ENCODE results near the gene PARD3. TPM values are rescaled to one million over a fixed set of nuclear protein-coding genes. Genes with fewer than 3 reads are reported as not detected.
"Not testable (repeated sequence)": the region's sequence is repeated elsewhere in the genome, so short reads cannot be mapped to it uniquely, and the experiment has no call there.

Gene PARD3
- total and polyA plus RNA-seq, 7 donors: 20.2 to 84.4 (median 53.4) TPM

DNA sequence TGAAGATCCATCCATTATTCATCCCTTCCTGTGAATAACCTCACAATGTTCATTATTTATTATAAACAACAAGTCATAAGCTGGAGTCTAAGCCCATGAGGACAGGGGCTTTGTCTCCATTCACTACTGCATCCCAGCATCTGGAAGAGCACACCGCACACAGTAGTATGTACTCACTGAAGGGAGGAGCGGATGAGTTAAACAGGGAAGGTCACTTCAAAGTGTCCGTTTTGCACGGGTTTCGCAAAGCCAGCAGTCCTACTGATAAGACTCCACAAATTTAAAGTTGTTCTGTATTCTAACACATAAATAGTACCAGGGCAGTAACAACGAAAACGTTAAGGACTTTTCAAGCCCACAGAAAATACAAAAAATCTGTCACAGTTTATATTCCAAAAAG, 167.9 kb downstream of the PARD3 start:
- intact Hi-C loops (cut with DNase I): no loop called here
- Histone ChIP-seq H3K27me3 (ENCODE audit: insufficient read depth in 3 of 3, low read length in 2 of 3) (no peaks in the 10 kb centered on the region), H3K36me3 (ENCODE audit: insufficient read depth in 1 of 2, low read depth in 1 of 2) (no peaks in the 10 kb centered on the region), H3K4me1 (peaks cover 18% of the 10 kb centered on the region), H3K9me3 (no peaks in the 10 kb centered on the region), H3K4me3 (no peak overlapping the region), H3K27ac (no peak overlapping the region)
- TF ChIP-seq CTCF (IDR thresholded peaks at IDR 0.05): no peak
- DNase-seq: no peak
- 82 to 84% (median 82%) methylated on average over 7 of the region's 7 CpGs for WGBS, 3 donors
- no peak for ATAC-seq

- ATAC-seq: no peak
- WGBS, 3 donors: 96% methylated on average over 6 of the region's 6 CpGs
- H3K4me1 ChIP-seq: peaks cover 18% of the 10 kb centered on the region
- intact Hi-C loops (cut with DNase I): no loop called here
- no peak for DNase-seq
- H3K36me3 ChIP-seq (ENCODE audit: insufficient read depth in 1 of 2, low read depth in 1 of 2): no peaks in the 10 kb centered on the region
- H3K4me3 ChIP-seq: no peak overlapping the region
- no peak overlapping the region for H3K27ac ChIP-seq
- no peaks in the 10 kb centered on the region for H3K27me3 ChIP-seq (ENCODE audit: insufficient read depth in 3 of 3, low read length in 2 of 3)
- no peak for TF ChIP-seq CTCF (IDR thresholded peaks at IDR 0.05)
- H3K9me3 ChIP-seq: no peaks in the 10 kb centered on the region
Observed at GRCh38 chr10:34646331-34646730, 168.8 kb downstream of the PARD3 start.

DNA sequence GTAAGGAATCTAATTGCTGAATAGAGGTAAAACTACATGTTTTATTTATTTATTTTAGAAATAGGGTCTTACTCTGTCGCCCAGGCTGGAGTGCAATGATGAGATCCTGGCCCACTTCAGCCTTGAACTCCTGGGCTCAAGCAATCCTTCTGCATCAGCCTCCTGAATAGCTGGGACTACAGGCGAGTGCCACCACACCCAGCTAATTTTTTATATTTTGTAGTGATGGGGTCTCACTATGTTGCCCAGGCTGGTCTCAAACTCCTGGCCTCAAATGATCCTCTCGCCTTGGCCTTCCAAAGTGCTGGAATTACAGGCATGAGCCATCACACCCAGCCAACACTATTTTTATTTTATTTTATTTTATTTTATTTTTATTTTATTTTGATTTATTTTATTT, 170.3 kb downstream of the PARD3 start:
- DNase-seq; H3K9me3 ChIP-seq; H3K36me3 ChIP-seq (ENCODE audit: insufficient read depth in 1 of 2, low read depth in 1 of 2); H3K4me3 ChIP-seq; H3K27me3 ChIP-seq (ENCODE audit: insufficient read depth in 3 of 3, low read length in 2 of 3); H3K27ac ChIP-seq; ATAC-seq; intact Hi-C loops (cut with DNase I): not testable (repeated sequence)
- peaks cover 25% of the 10 kb centered on the region for H3K4me1 ChIP-seq
- WGBS, 3 donors: 95 to 100% (median 98%) methylated on average over 3 of the region's 3 CpGs

DNA sequence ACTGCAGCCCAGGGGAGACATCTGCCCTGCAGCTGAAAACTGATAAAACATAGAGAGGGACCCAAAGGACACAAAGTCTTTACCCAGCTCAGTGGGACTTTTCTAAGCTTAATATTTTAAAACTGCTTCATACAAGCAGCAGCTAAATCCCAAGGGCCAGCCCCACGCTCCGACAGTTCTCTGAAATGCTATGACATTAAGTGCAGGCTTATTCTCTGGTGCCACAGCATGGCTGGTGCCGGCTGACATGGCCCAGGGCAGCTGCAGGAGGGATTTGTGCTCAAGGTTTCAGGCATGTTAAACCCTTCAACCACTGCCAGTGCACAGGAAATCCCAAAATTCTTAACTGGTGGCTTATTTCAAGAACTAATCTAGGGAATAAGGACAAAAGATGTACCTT, 170.9 kb downstream of the PARD3 start:
- no peak overlapping the region for H3K27ac ChIP-seq
- 41 to 68% (median 57%) methylated on average over 3 of the region's 3 CpGs for WGBS, 3 donors
- ATAC-seq: no peak
- H3K4me3 ChIP-seq: no peak overlapping the region
- TF ChIP-seq CTCF (IDR thresholded peaks at IDR 0.05): no peak
- H3K27me3 ChIP-seq (ENCODE audit: insufficient read depth in 3 of 3, low read length in 2 of 3): no peaks in the 10 kb centered on the region
- H3K36me3 ChIP-seq (ENCODE audit: insufficient read depth in 1 of 2, low read depth in 1 of 2): no peaks in the 10 kb centered on the region
- intact Hi-C loops (cut with DNase I): no loop called here
- peaks cover 25% of the 10 kb centered on the region for H3K4me1 ChIP-seq
- no peaks in the 10 kb centered on the region for H3K9me3 ChIP-seq
- no peak for DNase-seq

DNA sequence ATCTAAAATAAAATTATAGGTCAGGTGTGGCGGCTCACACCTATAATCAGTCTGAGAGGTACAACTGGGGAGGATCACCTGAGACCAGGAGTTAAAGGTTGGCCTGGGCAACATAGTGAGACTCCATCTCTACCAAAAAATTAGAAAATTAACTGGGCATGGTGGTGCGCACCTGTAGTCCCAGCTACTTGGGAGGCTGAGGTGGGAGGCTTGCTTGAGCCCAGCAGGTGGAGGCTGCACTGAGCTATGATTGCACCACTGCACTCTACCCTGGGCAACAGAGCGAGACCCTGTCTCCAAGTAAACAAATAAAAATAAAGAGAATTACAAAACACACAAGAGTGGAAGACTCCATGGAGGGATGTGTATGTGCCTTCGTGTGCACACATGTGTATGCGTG, 171.5 kb downstream of the PARD3 start:
- ATAC-seq (no peak), DNase-seq (no peak)
- H3K27me3 ChIP-seq (ENCODE audit: insufficient read depth in 3 of 3, low read length in 2 of 3): no peaks in the 10 kb centered on the region
- no peaks in the 10 kb centered on the region for H3K9me3 ChIP-seq
- 86 to 97% (median 96%) methylated on average over 5 of the region's 5 CpGs for WGBS, 3 donors
- intact Hi-C loops (cut with DNase I): no loop called here
- no peak overlapping the region for H3K4me3 ChIP-seq
- no peaks in the 10 kb centered on the region for H3K36me3 ChIP-seq (ENCODE audit: insufficient read depth in 1 of 2, low read depth in 1 of 2)
- TF ChIP-seq CTCF (IDR thresholded peaks at IDR 0.05): no peak
- no peak overlapping the region for H3K27ac ChIP-seq
- H3K4me1 ChIP-seq: peaks cover 27% of the 10 kb centered on the region
